ENCODE results near the gene HTRA1. TPM values are rescaled to one million over a fixed set of nuclear protein-coding genes. Genes with fewer than 3 reads are reported as not detected.

The HTRA1 gene
- total RNA-seq, 1 donor from 2014 or later: not detected

DNA sequence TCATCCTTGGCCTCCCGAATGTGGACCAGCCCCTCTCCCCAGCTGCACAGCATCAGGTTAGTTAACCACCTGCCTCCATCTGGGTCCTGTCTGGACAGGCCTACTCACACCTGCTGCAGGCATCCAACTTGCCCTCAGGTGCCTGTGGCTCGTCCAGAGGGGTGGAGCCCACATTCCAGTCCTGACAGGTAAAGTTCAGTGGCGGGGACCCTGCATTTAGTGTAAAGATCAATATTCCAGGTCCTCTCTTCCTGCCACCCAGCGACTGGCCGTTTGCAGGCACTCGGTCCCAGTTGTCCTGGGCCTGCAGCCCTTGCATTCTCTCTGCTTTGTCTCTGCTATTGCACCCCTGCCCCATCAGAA is 15.0 kb downstream of the HTRA1 start:
- intact Hi-C loops (cut with micrococcal nuclease): no loop called here
- ATAC-seq (ENCODE audit: low read depth): no peak
- TF ChIP-seq, protein P1, sequence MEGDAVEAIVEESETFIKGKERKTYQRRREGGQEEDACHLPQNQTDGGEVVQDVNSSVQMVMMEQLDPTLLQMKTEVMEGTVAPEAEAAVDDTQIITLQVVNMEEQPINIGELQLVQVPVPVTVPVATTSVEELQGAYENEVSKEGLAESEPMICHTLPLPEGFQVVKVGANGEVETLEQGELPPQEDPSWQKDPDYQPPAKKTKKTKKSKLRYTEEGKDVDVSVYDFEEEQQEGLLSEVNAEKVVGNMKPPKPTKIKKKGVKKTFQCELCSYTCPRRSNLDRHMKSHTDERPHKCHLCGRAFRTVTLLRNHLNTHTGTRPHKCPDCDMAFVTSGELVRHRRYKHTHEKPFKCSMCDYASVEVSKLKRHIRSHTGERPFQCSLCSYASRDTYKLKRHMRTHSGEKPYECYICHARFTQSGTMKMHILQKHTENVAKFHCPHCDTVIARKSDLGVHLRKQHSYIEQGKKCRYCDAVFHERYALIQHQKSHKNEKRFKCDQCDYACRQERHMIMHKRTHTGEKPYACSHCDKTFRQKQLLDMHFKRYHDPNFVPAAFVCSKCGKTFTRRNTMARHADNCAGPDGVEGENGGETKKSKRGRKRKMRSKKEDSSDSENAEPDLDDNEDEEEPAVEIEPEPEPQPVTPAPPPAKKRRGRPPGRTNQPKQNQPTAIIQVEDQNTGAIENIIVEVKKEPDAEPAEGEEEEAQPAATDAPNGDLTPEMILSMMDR (IDR thresholded peaks at IDR 0.05): no peak
- ChIA-PET POLR2A (no interaction called here), CTCF (no interaction called here)
- Mint-ChIP-seq H3K4me1 (peaks cover 2% of the 10 kb centered on the region), H3K4me3 (no peak overlapping the region), H3K27me3 (peaks cover 27% of the 10 kb centered on the region), H3K9me3 (no peaks in the 10 kb centered on the region), H3K27ac (no peak overlapping the region), H3K36me3 (ENCODE audit: low read depth) (no peaks in the 10 kb centered on the region)
- DNase-seq: no peak

DNA sequence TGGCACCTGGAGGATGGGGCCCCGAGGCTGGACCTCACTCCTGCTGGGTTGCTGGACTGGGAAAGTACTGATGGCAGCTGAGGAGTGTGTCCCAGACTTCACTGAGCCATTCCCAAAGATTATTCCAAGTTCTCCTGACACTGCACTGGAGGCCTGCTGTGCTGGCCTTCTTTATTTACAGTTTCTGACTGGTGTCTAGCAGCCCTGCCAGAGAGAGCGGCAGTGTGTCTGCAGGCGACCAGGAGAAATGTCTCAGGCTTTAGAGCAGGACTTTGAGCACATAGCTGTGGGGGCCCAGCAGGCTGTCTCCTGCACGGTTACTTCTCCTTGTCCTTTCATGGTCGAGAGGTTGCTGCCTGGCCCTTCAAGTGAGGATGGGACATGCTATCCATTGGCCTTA is 16.1 kb downstream of the HTRA1 start:
- ATAC-seq (ENCODE audit: low read depth): no peak

DNA sequence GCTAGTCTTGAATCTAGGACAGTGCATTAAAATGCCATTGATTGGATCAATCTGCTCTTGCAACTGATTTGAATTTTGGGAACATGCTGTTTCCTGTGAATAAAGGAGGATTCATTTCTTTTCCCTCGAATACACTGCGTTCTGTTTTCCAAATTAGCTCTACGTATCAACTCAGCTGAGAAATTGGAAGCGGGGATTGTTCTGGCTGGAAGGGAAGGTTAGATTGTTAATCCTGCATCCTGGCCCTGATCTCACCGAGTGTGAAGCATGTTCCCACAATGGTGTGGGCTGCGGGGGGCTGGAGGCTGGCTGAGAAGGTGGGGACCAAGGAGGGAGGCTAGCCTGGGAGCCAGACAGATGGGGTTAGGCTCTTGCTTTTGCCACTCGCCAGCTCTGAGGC is 17.6 kb downstream of the HTRA1 start:
- Mint-ChIP-seq H3K36me3 (ENCODE audit: low read depth) (no peaks in the 10 kb centered on the region), H3K9me3 (peaks cover 3% of the 10 kb centered on the region), H3K27ac (no peak overlapping the region), H3K4me1 (peaks cover 2% of the 10 kb centered on the region), H3K4me3 (no peak overlapping the region), H3K27me3 (peaks cover 25% of the 10 kb centered on the region)
- no peak for DNase-seq
- CTCF ChIA-PET: no interaction called here
- intact Hi-C loops (cut with micrococcal nuclease): no loop called here
- TF ChIP-seq, protein P1 (IDR thresholded peaks at IDR 0.05): no peak
- ATAC-seq (ENCODE audit: low read depth): no peak
- POLR2A ChIA-PET: no interaction called here

More for the DNA sequence above, 16.1 kb downstream of the HTRA1 start:
- H3K36me3 Mint-ChIP-seq (ENCODE audit: low read depth): no peaks in the 10 kb centered on the region
- peaks cover 30% of the 10 kb centered on the region for H3K27me3 Mint-ChIP-seq
- TF ChIP-seq, protein P1 (IDR thresholded peaks at IDR 0.05): no peak
- peaks cover 2% of the 10 kb centered on the region for H3K4me1 Mint-ChIP-seq
- POLR2A ChIA-PET: no interaction called here
- H3K27ac Mint-ChIP-seq: no peak overlapping the region
- H3K4me3 Mint-ChIP-seq: no peak overlapping the region
- CTCF ChIA-PET: no interaction called here
- no peak for DNase-seq
- H3K9me3 Mint-ChIP-seq: peaks cover 3% of the 10 kb centered on the region
- intact Hi-C loops (cut with micrococcal nuclease): no loop called here

DNA sequence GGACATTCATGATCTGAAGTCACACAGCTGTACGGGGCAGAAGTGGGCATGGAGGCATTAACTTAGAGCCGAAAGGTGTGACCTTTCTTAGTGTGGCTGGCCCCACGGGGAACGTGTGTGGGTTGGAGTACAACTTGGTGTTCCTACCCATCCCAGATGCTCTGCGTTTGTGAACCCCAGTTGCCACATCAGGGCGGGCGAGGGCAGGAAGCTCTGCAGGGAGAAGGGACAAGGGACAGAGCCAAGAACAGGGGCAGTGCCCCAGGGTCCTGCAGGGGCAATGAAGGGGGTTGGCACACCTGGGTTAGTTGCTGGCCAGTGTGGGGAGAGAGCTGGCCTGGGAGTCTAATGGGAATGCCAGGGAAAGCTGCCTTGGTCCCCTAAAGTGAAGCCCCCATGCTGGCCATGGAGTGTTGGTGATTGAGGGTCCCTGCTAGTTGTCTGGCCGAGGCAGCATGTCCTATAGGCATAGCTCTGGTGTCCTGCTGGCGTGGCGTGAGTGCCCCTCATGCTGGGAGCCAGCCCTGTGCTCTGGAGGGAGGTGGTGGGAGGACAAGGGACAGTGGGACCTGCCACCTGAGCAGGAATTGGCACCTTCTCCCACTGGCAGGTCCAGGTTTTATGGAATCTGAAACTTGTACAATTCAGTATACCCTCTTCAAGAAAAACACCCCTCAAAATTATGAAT is 18.9 kb downstream of the HTRA1 start:
- Mint-ChIP-seq H3K9me3 (peaks cover 3% of the 10 kb centered on the region), H3K27me3 (peaks cover 14% of the 10 kb centered on the region), H3K4me3 (no peak overlapping the region), H3K4me1 (no peaks in the 10 kb centered on the region), H3K27ac (no peak overlapping the region), H3K36me3 (ENCODE audit: low read depth) (no peaks in the 10 kb centered on the region)
- ChIA-PET CTCF (no interaction called here), POLR2A (no interaction called here)
- TF ChIP-seq, protein P1 (IDR thresholded peaks at IDR 0.05): no peak
- intact Hi-C loops (cut with micrococcal nuclease): no loop called here
- no peak for DNase-seq
- ATAC-seq (ENCODE audit: low read depth): no peak

DNA sequence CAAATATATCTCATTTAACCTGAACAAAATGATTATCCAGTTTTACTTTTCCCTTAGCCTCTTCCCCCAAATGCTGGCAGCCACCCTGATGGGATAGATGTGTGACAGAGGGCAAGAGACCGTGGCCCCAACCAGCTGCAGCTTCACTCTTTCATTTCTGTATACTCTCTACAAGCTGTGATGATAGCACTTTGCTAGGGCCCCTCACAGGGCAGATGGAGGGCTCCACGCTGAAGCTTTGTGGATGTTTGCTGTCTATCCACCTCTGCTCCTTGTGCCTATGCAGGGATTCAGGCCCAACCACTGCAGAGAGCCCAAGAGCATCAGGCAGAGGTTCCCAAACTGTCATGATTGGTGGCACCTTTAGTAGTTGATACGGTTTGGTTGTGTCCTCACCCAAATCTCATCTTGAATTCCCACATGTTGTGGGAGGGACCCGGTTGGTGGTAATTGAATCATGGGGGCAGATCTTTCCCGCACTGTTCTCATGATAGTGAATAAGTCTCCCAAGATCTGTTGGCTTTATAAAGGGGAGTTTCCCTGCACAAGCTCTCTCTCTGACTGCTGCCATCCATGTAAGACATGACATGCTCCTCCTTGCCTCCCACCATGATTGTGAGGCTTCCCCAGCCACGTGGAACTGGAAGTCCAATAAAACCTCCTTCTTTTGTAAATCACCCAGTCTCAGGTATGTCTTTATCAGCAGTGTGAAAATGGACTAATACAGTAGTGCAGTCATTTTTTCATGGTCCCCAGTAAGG is 20.1 kb downstream of the HTRA1 start:
- Mint-ChIP-seq H3K27ac (no peak overlapping the region), H3K36me3 (ENCODE audit: low read depth) (no peaks in the 10 kb centered on the region), H3K27me3 (peaks cover 9% of the 10 kb centered on the region), H3K4me3 (no peak overlapping the region), H3K9me3 (peaks cover 3% of the 10 kb centered on the region), H3K4me1 (no peaks in the 10 kb centered on the region)
- TF ChIP-seq, protein P1 (IDR thresholded peaks at IDR 0.05): no peak
- DNase-seq: no peak
- intact Hi-C loops (cut with micrococcal nuclease): no loop called here
- CTCF ChIA-PET: no interaction called here
- POLR2A ChIA-PET: no interaction called here
- no peak for ATAC-seq (ENCODE audit: low read depth)

Measured in activated B cell treated with CpG ODN at 0.5 μM for 24 hours (primary cell).